ENCODE data around the gene AZGP1.
A peak's percentile ranks its signal among the peaks of the same experiment; 100 is the strongest.

The AZGP1 gene

GRCh38 chr7:100016215-100016901, 40.5 kb upstream of the AZGP1 start:
- no peak for TF ChIP-seq ZBTB7A (IDR thresholded peaks at IDR 0.05; ENCODE audit: low read depth)
- no peak for TF ChIP-seq EP300 (IDR thresholded peaks at IDR 0.05; ENCODE audit: borderline replicate concordance)
- TF ChIP-seq REST (IDR thresholded peaks at IDR 0.05; ENCODE audit: low read depth), result no peak
- no peak for TF ChIP-seq EGR1 (IDR thresholded peaks at IDR 0.05)
- TF ChIP-seq CEBPB (IDR thresholded peaks at IDR 0.05), result no peak
- TF ChIP-seq CREB1 (IDR thresholded peaks at IDR 0.05; ENCODE audit: low read depth), result no peak
- no peak for TF ChIP-seq NFIC (IDR thresholded peaks at IDR 0.05)
- TF ChIP-seq USF1 (IDR thresholded peaks at IDR 0.05), result no peak
- no peak for TF ChIP-seq YY1 (IDR thresholded peaks at IDR 0.05; ENCODE audit: low read depth)
- no peak for TF ChIP-seq FOXM1 (IDR thresholded peaks at IDR 0.05; ENCODE audit: borderline replicate concordance, low read depth)
- TF ChIP-seq TCF12 (IDR thresholded peaks at IDR 0.05; ENCODE audit: low read depth), result no peak
- no peak for TF ChIP-seq RAD21 (IDR thresholded peaks at IDR 0.05; ENCODE audit: low read depth)
- no peak for TF ChIP-seq TEAD4 (IDR thresholded peaks at IDR 0.05)
- TF ChIP-seq, protein P1, sequence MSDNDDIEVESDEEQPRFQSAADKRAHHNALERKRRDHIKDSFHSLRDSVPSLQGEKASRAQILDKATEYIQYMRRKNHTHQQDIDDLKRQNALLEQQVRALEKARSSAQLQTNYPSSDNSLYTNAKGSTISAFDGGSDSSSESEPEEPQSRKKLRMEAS (IDR thresholded peaks at IDR 0.05), result no peak
- TF ChIP-seq TAF1 (IDR thresholded peaks at IDR 0.05; ENCODE audit: low read depth), result no peak

DNA sequence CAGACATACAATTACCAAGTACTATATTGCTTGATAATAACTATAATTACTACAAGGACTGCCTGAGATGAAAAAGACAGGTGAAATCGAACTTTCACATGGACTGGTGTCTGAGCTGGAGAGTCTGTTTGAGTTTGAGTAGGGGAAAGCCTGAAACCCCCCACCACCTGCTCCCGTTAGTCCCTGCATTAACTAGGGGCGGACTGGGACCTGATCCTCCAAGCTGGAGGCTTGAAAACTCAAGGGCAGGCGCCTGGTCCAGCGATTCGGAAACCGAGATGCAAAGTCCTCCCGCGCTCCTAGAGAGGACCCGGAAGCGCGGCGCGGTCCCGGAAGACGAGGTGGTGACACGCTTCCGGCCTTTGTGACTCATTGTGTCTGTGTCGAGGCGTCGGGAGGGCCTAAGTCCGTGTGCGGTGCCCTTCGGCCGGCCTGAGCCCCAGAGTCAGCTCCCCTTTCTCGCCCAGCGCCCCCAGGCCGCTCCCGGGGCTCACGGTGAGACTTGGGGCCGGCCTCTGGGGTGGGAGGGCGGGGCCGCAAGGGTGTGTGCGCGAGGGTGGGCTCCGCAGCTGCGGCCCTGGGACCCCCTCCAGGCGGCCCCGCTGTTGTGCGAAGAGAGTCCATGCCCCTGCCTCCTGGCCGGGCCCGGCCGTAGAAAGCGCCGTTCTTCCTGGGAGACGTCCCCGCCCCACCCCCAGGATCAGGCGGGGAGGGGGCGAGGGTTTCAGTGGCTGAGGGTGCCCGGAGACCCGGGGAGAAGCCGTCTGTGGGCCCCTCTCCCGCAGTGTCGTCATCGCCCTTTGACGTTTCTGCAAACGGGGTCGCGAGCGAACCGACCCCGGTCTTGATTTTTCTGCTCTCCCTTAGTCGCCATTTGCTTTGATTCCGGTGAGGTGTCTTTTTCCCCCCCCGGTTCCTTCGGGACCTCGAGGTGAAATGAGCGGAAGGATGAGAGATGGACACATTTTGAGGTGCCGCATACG, 39.7 kb upstream of the AZGP1 start, which contains the start of gene ZKSCAN1:
Gene ZKSCAN1 (plus strand): TSS at position 365 of the 983 bp plus-strand sequence. CDS start 7,911 bp downstream, outside the sequence.
- TF ChIP-seq CREB1 (IDR thresholded peaks at IDR 0.05; ENCODE audit: low read depth), result peak; percentile 85
- TF ChIP-seq, protein P1 (IDR thresholded peaks at IDR 0.05), result peak; percentile 80
- peak; percentile 96 for TF ChIP-seq TAF1 (IDR thresholded peaks at IDR 0.05; ENCODE audit: low read depth)
- TF ChIP-seq TCF12 (IDR thresholded peaks at IDR 0.05; ENCODE audit: low read depth), result peak; percentile 48; the same call in 1 of the 2 replicates
- TF ChIP-seq ZBTB7A (IDR thresholded peaks at IDR 0.05; ENCODE audit: low read depth), result no peak
- no peak for TF ChIP-seq EGR1 (IDR thresholded peaks at IDR 0.05)
- TF ChIP-seq TEAD4 (IDR thresholded peaks at IDR 0.05), result no peak
- TF ChIP-seq USF1 (IDR thresholded peaks at IDR 0.05), result 0 out of 2 replicates have a peak, but pooled peaks have one; percentile 8

DNA sequence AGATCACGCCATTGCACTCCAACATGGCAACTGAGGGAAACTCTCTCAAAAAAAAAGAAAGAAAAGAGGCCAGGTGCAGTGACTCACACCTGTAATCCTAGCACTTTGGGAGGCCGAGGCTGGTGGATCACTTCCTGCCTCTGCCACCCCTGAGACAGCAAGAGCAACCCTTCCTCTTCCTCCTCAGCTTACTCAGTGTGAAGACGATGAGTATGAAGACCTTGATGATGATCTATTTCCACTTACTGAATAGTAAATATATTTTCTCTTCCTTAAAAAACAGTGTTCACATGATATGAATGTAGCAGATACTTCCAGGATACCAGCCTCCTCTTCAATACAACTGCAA, 37.5 kb upstream of the AZGP1 start:
- TF ChIP-seq NFIC (IDR thresholded peaks at IDR 0.05) (no peak), EGR1 (IDR thresholded peaks at IDR 0.05) (no peak), CEBPB (IDR thresholded peaks at IDR 0.05) (no peak), TAF1 (IDR thresholded peaks at IDR 0.05; ENCODE audit: low read depth) (no peak), ZBTB7A (IDR thresholded peaks at IDR 0.05; ENCODE audit: low read depth) (no peak), TCF12 (IDR thresholded peaks at IDR 0.05; ENCODE audit: low read depth) (no peak), YY1 (IDR thresholded peaks at IDR 0.05; ENCODE audit: low read depth) (no peak), RAD21 (IDR thresholded peaks at IDR 0.05; ENCODE audit: low read depth) (no peak), USF1 (IDR thresholded peaks at IDR 0.05) (no peak)
- TF ChIP-seq, protein P1 (IDR thresholded peaks at IDR 0.05), result no peak

GRCh38 chr7:100012385-100013327, 36.8 kb upstream of the AZGP1 start:
- 0 out of 2 replicates have a peak, but pooled peaks have one; percentile 14 for TF ChIP-seq NFIC (IDR thresholded peaks at IDR 0.05)

DNA sequence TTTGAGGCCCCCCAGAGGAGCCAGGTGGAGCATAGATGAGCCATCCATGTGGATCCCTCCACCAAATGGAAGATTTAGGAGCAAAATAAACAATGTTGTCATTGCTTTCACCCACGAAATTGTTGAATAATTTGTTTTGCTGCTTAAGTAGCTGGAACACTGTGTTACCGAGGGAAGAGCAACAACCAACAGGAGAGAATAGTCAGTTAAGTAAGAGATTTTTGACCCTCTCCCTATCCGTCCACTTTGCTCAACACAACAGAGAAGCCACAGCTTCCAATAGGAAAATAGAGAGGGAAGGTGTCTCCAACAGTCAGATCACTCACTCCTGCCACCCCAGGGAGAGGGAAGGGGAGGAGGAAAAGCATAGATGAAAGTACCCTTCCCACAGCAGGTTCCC, 35.7 kb upstream of the AZGP1 start:
- no peak for TF ChIP-seq FOXM1 (IDR thresholded peaks at IDR 0.05; ENCODE audit: borderline replicate concordance, low read depth)
- TF ChIP-seq CEBPB (IDR thresholded peaks at IDR 0.05), result no peak
- no peak for TF ChIP-seq NFIC (IDR thresholded peaks at IDR 0.05)
- TF ChIP-seq RAD21 (IDR thresholded peaks at IDR 0.05; ENCODE audit: low read depth), result no peak
- TF ChIP-seq, protein P1 (IDR thresholded peaks at IDR 0.05), result no peak
- no peak for TF ChIP-seq CREB1 (IDR thresholded peaks at IDR 0.05; ENCODE audit: low read depth)
- TF ChIP-seq EP300 (IDR thresholded peaks at IDR 0.05; ENCODE audit: borderline replicate concordance), result no peak
- TF ChIP-seq TCF12 (IDR thresholded peaks at IDR 0.05; ENCODE audit: low read depth), result no peak
- TF ChIP-seq REST (IDR thresholded peaks at IDR 0.05; ENCODE audit: low read depth), result no peak
- no peak for TF ChIP-seq EGR1 (IDR thresholded peaks at IDR 0.05)
- no peak for TF ChIP-seq TEAD4 (IDR thresholded peaks at IDR 0.05)
- TF ChIP-seq TAF1 (IDR thresholded peaks at IDR 0.05; ENCODE audit: low read depth), result no peak
- TF ChIP-seq USF1 (IDR thresholded peaks at IDR 0.05), result no peak

Data from Ishikawa (cell line).